GM21423 (cell line): ENCODE measurements around the gene VWC2L.

ENCODE experiments used
- ATAC-seq: cut with Tn5 transposase; IDR thresholded peaks from one replicate; pipeline ENCODE4 v1.9.1; 2021; ENCODE audit warnings: mild to moderate bottlenecking, moderate library complexity; ENCODE audit not compliant: unreplicated experiment

VWC2L gene

GRCh38 chr2:214533541-214533940 lies 122.7 kb downstream of the VWC2L start:
- no peak for ATAC-seq

GRCh38 chr2:214536625-214537024 lies 125.8 kb downstream of the VWC2L start:
- ATAC-seq = no peak

GRCh38 chr2:214537929-214538328 lies 127.1 kb downstream of the VWC2L start:
- no peak for ATAC-seq

- no peak for ATAC-seq
These were observed 131.4 kb downstream of the VWC2L start for GRCh38 chr2:214542295-214542694.

- no peak for ATAC-seq
These were observed 132.0 kb downstream of the VWC2L start for GRCh38 chr2:214542866-214543265.

- ATAC-seq = no peak
These were observed 132.6 kb downstream of the VWC2L start for GRCh38 chr2:214543386-214543955.

GRCh38 chr2:214545898-214546542 lies 135.2 kb downstream of the VWC2L start:
- no peak for ATAC-seq

- ATAC-seq = no peak
These were observed 137.1 kb downstream of the VWC2L start for GRCh38 chr2:214547931-214548330.

GRCh38 chr2:214549946-214550345 lies 139.1 kb downstream of the VWC2L start:
- ATAC-seq = no peak

- ATAC-seq = no peak
These were observed 139.9 kb downstream of the VWC2L start for GRCh38 chr2:214550786-214551185.

GRCh38 chr2:214557884-214558283 lies 147.0 kb downstream of the VWC2L start:
- ATAC-seq = no peak

- no peak for ATAC-seq
These were observed 147.5 kb downstream of the VWC2L start for GRCh38 chr2:214558341-214558740.

- ATAC-seq = no peak
These were observed 149.3 kb downstream of the VWC2L start for GRCh38 chr2:214560176-214560575.

GRCh38 chr2:214560618-214561190 lies 149.8 kb downstream of the VWC2L start:
- ATAC-seq = no peak

GRCh38 chr2:214565246-214565645 lies 154.4 kb downstream of the VWC2L start:
- ATAC-seq = no peak

GRCh38 chr2:214566457-214566856 lies 155.6 kb downstream of the VWC2L start:
- no peak for ATAC-seq

GRCh38 chr2:214569419-214570035 lies 158.7 kb downstream of the VWC2L start:
- no peak for ATAC-seq

- peak; percentile 36 for ATAC-seq
These were observed 163.4 kb downstream of the VWC2L start for GRCh38 chr2:214574084-214574781.

GRCh38 chr2:214575030-214575429 lies 164.2 kb downstream of the VWC2L start:
- ATAC-seq = peak; percentile 50

- ATAC-seq = no peak
These were observed 164.6 kb downstream of the VWC2L start for GRCh38 chr2:214575465-214575864.

GRCh38 chr2:214577769-214578168 lies 166.9 kb downstream of the VWC2L start:
- ATAC-seq = no peak
